NCI-H1694 (cell line): ENCODE results near the gene C19orf81.

Experiments used
- DNase-seq: peaks from one replicate; lab custom pipeline; 2025; lab: John Stamatoyannopoulos, UW

The C19orf81 gene

GRCh38 chr19:50679177-50680125 lies 30.2 kb downstream of the C19orf81 start:
- DNase-seq = peak; percentile 26

- DNase-seq = no peak
Measured at GRCh38 chr19:50686310-50687032, 37.2 kb downstream of the C19orf81 start.

- DNase-seq = no peak
Measured at GRCh38 chr19:50688766-50689165, 39.5 kb downstream of the C19orf81 start.

- DNase-seq = no peak
Measured at GRCh38 chr19:50690439-50690838, 41.2 kb downstream of the C19orf81 start.

GRCh38 chr19:50693064-50693975 lies 44.1 kb downstream of the C19orf81 start:
- no peak for DNase-seq

GRCh38 chr19:50694815-50695145 lies 45.5 kb downstream of the C19orf81 start:
- no peak for DNase-seq

GRCh38 chr19:50695251-50696093 lies 46.2 kb downstream of the C19orf81 start:
- DNase-seq = peak; percentile 14

- DNase-seq = no peak
Measured at GRCh38 chr19:50696094-50696483, 46.8 kb downstream of the C19orf81 start.

GRCh38 chr19:50697414-50698124 lies 48.3 kb downstream of the C19orf81 start:
- DNase-seq = no peak

GRCh38 chr19:50701367-50701985 lies 52.2 kb downstream of the C19orf81 start:
- no peak for DNase-seq

GRCh38 chr19:50702158-50702870 lies 53.1 kb downstream of the C19orf81 start:
- DNase-seq = no peak

- DNase-seq = no peak
Measured at GRCh38 chr19:50702871-50703829, 53.9 kb downstream of the C19orf81 start.

- no peak for DNase-seq
Measured at GRCh38 chr19:50703915-50704796, 54.9 kb downstream of the C19orf81 start.

- peak; percentile 20 for DNase-seq
Measured at GRCh38 chr19:50705422-50706019, 56.3 kb downstream of the C19orf81 start.

- DNase-seq = no peak
Measured at GRCh38 chr19:50706387-50706786, 57.1 kb downstream of the C19orf81 start.

GRCh38 chr19:50708179-50708879 lies 59.1 kb downstream of the C19orf81 start:
- DNase-seq = no peak
